Measurements from ENCODE around the gene SGK1. TPM values are rescaled to one million over a fixed set of nuclear protein-coding genes. Genes with fewer than 3 reads are reported as not detected.
A peak's percentile ranks its signal among the peaks of the same experiment; 100 is the strongest.

SGK1 gene
- total RNA-seq, 1 experiment from 2014 or later: 42.6 TPM

DNA sequence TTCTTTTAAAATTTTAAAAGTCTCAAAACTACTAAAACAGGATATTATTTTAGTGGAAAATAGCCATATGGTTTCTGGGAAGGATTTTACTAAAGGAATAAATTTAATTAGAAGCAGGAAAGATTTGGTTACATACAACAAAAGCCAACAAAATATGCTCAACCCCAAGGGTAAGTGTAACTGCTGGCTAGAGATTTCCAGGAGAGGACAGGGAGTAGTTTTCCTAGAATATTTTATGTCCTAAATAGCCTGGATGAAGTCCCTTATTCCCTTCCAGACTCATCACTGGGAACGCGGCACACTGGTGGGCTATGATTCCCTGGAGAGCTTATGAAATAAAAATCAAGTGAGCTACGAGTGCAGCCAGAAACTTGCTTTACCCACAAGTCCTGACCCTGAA, 66.6 kb downstream of the SGK1 start:
- no peaks in the 10 kb centered on the region for H3K9me3 ChIP-seq
- TF ChIP-seq, protein P1, sequence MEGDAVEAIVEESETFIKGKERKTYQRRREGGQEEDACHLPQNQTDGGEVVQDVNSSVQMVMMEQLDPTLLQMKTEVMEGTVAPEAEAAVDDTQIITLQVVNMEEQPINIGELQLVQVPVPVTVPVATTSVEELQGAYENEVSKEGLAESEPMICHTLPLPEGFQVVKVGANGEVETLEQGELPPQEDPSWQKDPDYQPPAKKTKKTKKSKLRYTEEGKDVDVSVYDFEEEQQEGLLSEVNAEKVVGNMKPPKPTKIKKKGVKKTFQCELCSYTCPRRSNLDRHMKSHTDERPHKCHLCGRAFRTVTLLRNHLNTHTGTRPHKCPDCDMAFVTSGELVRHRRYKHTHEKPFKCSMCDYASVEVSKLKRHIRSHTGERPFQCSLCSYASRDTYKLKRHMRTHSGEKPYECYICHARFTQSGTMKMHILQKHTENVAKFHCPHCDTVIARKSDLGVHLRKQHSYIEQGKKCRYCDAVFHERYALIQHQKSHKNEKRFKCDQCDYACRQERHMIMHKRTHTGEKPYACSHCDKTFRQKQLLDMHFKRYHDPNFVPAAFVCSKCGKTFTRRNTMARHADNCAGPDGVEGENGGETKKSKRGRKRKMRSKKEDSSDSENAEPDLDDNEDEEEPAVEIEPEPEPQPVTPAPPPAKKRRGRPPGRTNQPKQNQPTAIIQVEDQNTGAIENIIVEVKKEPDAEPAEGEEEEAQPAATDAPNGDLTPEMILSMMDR (IDR thresholded peaks at IDR 0.05; ENCODE audit: insufficient read depth in 1 of 2, low read depth in 1 of 2, low read length in 1 of 2, severe bottlenecking in 1 of 2, unreplicated experiment in 1 of 2): no peak
- ChIA-PET CTCF (no interaction called here), POLR2A (no interaction called here)
- intact Hi-C loops (cut with micrococcal nuclease; ENCODE audit: unreplicated experiment): no loop called here
- no TSS peak for BruUV-seq (replicated peaks)
- Mint-ChIP-seq H3K27me3 (ENCODE audit: insufficient read depth, unreplicated experiment) (no peaks in the 10 kb centered on the region), H3K36me3 (ENCODE audit: insufficient read depth, unreplicated experiment) (peaks cover 10% of the 10 kb centered on the region), H3K4me3 (ENCODE audit: unreplicated experiment) (no peak overlapping the region), H3K4me1 (ENCODE audit: low read depth, unreplicated experiment) (peaks cover 25% of the 10 kb centered on the region), H3K27ac (ENCODE audit: unreplicated experiment) (no peak overlapping the region), H3K9me3 (ENCODE audit: unreplicated experiment) (no peaks in the 10 kb centered on the region)
- H3K4me3 ChIP-seq (ENCODE audit: low read depth, low read length): no peak overlapping the region
- no peak for DNase-seq
- H3K27me3 ChIP-seq (replicated peaks; ENCODE audit: control insufficient read depth, insufficient read depth, low read length): no peaks in the 10 kb centered on the region
- H3K4me1 ChIP-seq: peaks cover 20% of the 10 kb centered on the region
- no peaks in the 10 kb centered on the region for H3K36me3 ChIP-seq (ENCODE audit: control insufficient read depth, insufficient read depth, low read length)

DNA sequence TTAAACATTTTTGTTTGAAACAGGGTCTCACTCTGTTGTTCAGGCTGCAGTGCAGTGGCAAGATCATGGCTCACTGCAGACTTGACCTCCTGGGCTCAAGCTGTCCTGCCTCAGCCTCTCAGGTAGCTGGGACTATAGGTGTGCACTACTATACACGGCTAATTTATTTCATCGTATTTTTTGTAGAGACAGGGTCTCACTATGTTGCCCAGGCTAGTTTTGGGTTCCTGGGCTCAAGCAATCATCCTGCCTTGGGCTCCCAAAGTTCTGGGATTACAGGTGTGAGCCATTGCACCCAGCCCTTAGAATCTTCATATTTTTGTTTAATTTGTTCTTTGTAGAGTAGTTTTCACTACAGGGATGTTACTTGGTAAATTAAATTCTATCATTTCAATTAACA, 67.1 kb downstream of the SGK1 start:
- BruUV-seq (replicated peaks): no TSS peak
- no peaks in the 10 kb centered on the region for H3K27me3 ChIP-seq (replicated peaks; ENCODE audit: control insufficient read depth, insufficient read depth, low read length)
- H3K4me1 ChIP-seq: peaks cover 20% of the 10 kb centered on the region
- Mint-ChIP-seq H3K4me1 (ENCODE audit: low read depth, unreplicated experiment) (peaks cover 25% of the 10 kb centered on the region), H3K36me3 (ENCODE audit: insufficient read depth, unreplicated experiment) (peaks cover 10% of the 10 kb centered on the region), H3K4me3 (ENCODE audit: unreplicated experiment) (no peak overlapping the region), H3K27me3 (ENCODE audit: insufficient read depth, unreplicated experiment) (no peaks in the 10 kb centered on the region), H3K27ac (ENCODE audit: unreplicated experiment) (no peak overlapping the region), H3K9me3 (ENCODE audit: unreplicated experiment) (no peaks in the 10 kb centered on the region)
- H3K36me3 ChIP-seq (ENCODE audit: control insufficient read depth, insufficient read depth, low read length): no peaks in the 10 kb centered on the region
- POLR2A ChIA-PET: no interaction called here
- H3K4me3 ChIP-seq (ENCODE audit: low read depth, low read length): no peak overlapping the region
- CTCF ChIA-PET: no interaction called here
- TF ChIP-seq, protein P1 (IDR thresholded peaks at IDR 0.05; ENCODE audit: insufficient read depth in 1 of 2, low read depth in 1 of 2, low read length in 1 of 2, severe bottlenecking in 1 of 2, unreplicated experiment in 1 of 2): no peak
- no peaks in the 10 kb centered on the region for H3K9me3 ChIP-seq
- no peak for DNase-seq
- intact Hi-C loops (cut with micrococcal nuclease; ENCODE audit: unreplicated experiment): no loop called here

DNA sequence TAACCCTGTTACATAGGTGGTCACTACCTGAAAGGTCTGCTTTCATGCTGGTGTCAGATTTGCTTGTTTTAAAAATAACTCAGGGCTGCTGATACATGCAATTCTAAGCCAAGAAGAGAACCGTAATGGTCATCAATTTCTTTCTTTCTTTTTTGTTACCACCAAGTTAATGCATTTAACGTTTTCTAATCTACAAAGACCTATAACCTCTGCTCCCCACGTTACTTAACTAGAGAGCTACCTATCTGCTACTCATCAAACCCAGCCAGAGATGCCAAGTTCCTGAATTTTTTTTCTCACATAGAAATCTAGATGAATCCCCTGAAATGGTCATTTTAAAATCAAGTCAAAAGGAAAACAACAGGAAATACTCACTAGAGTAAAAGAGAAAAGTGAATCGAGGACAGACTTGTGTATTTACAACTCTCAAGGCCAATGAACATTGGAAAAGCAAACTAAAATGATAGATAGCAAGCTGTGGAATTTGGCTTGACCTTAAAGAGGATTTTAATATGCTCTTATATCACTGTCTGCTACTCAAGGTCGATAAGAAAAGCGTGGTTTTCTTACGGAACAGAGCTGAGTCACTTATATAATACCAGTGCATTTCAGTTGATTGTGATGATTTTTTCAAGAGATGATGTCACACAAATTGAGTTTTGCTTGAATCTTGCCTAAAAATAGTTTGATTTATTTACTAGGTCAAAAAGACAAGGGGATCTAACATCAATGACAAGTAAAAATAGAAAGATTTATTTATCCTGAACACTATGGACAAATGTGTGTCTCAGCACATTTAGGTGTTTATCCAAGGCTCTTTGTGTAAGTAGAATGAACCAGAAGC, 67.9 kb downstream of the SGK1 start:
- Mint-ChIP-seq H3K27ac (ENCODE audit: unreplicated experiment) (peak overlapping the region; percentile 14), H3K9me3 (ENCODE audit: unreplicated experiment) (no peaks in the 10 kb centered on the region), H3K27me3 (ENCODE audit: insufficient read depth, unreplicated experiment) (no peaks in the 10 kb centered on the region), H3K4me3 (ENCODE audit: unreplicated experiment) (peak overlapping the region; percentile 6), H3K36me3 (ENCODE audit: insufficient read depth, unreplicated experiment) (peaks cover 10% of the 10 kb centered on the region), H3K4me1 (ENCODE audit: low read depth, unreplicated experiment) (peaks cover 25% of the 10 kb centered on the region)
- TF ChIP-seq, protein P1 (IDR thresholded peaks at IDR 0.05; ENCODE audit: insufficient read depth in 1 of 2, low read depth in 1 of 2, low read length in 1 of 2, severe bottlenecking in 1 of 2, unreplicated experiment in 1 of 2): no peak
- Histone ChIP-seq H3K9me3 (no peaks in the 10 kb centered on the region), H3K36me3 (ENCODE audit: control insufficient read depth, insufficient read depth, low read length) (no peaks in the 10 kb centered on the region), H3K27me3 (replicated peaks; ENCODE audit: control insufficient read depth, insufficient read depth, low read length) (no peaks in the 10 kb centered on the region), H3K4me1 (peaks cover 20% of the 10 kb centered on the region), H3K4me3 (ENCODE audit: low read depth, low read length) (no peak overlapping the region)
- BruUV-seq (replicated peaks): no TSS peak
- intact Hi-C loops (cut with micrococcal nuclease; ENCODE audit: unreplicated experiment): loop anchor here (1.0 kb wide), 1 partner anchor 72 kb away; no protein-coding TSS in a partner anchor
- ChIA-PET POLR2A (no interaction called here), CTCF (interaction anchor here (0.6 kb wide), 1 partner anchor 11 kb away, joined by 3 read pairs; no protein-coding TSS in a partner anchor)
- DNase-seq: no peak

Data from Caco-2 (cell line).